Small intestine (tissue), 7 donors: ENCODE data around the gene CD36. TPM values are rescaled to one million over a fixed set of nuclear protein-coding genes. Genes with fewer than 3 reads are reported as not detected.

Source experiments
- DNase-seq, 2 donors: peaks; one replicate each; pipeline versions ENCODE4 v3.0.0 to v3.0.0-alpha.2; 2013
- FAIRE-seq: peaks from 2 replicates; lab custom pipeline; 2012; peaks lifted over from hg19 to GRCh38; lab: Jason Lieb, UNC
- H3K27ac ChIP-seq, 3 donors: one replicate each; pipeline ENCODE4 v1.5.1; 2013; ENCODE audit warnings: low read length in 2 of 3, mild to moderate bottlenecking in 2 of 3, control low read depth in 1 of 3, inconsistent platforms in 1 of 3, low read depth in 1 of 3, moderate library complexity in 1 of 3
- H3K27me3 ChIP-seq, 3 donors: one replicate each; pipeline ENCODE4 v1.6.1; 2013; ENCODE audit warnings: low read length in 3 of 3, inconsistent platforms in 1 of 3; ENCODE audit not compliant: control insufficient read depth in 3 of 3, insufficient read depth in 3 of 3
- H3K36me3 ChIP-seq, 3 donors: one replicate each; pipeline ENCODE4 v1.6.1; 2013; ENCODE audit warnings: low read length in 3 of 3, inconsistent platforms in 1 of 3, low read depth in 1 of 3, mild to moderate bottlenecking in 1 of 3, moderate library complexity in 1 of 3; ENCODE audit not compliant: control insufficient read depth in 3 of 3, insufficient read depth in 2 of 3
- H3K4me1 ChIP-seq, 3 donors: one replicate each; pipeline ENCODE4 v1.6.1; 2013; ENCODE audit warnings: low read length in 2 of 3, inconsistent platforms in 1 of 3, low read depth in 1 of 3, mild to moderate bottlenecking in 1 of 3, moderate library complexity in 1 of 3; ENCODE audit not compliant: control insufficient read depth in 3 of 3, insufficient read depth in 2 of 3
- H3K4me3 ChIP-seq, 3 donors: one replicate each; pipeline ENCODE4 v1.5.1; 2013; ENCODE audit warnings: low read length in 3 of 3, control low read depth in 1 of 3, inconsistent platforms in 1 of 3, low read depth in 1 of 3, mild to moderate bottlenecking in 1 of 3, moderate library complexity in 1 of 3
- H3K9me3 ChIP-seq, 2 donors: one replicate each; pipeline ENCODE4 v1.6.1; 2013; ENCODE audit warnings: low read depth in 1 of 2, low read length in 1 of 2; ENCODE audit not compliant: control insufficient read depth in 2 of 2, insufficient read depth in 1 of 2
- WGBS, 3 donors: extraction: QIAGEN DNeasy Blood & Tissue Kit; methylation state at CpG; one replicate each; pipeline ENCODE4 v1.1.7; 2013; 5-methylcytosine and 5-hydroxymethylcytosine counted together
- polyA plus RNA-seq, 4 donors: library from polyadenylated mRNA; stranded (reverse) in 3 of 4; unstranded in 1 of 4; fragments of 200-250 nt in 3 of 4; fragments of 120-200 nt in 1 of 4; gene quantifications; one replicate each; pipeline versions ENCODE4 v1.2.1 to v1.2.3, GENCODE V29; 2013
- donor health status: healthy with polysubstance abuse.
- donor health status: control.
- donor health status: control.
- donor health status: Bipolar disorder and iron deficiency.
- donor health status: healthy.

The CD36 gene
- polyA plus RNA-seq, 4 donors, result 27.3 to 55.4 (median 42.6) TPM

GRCh38 chr7:80675090-80675489 is 36.6 kb downstream of the CD36 start:
- H3K27me3 ChIP-seq, result no peaks in the 10 kb centered on the region
- peaks cover 0 to 13% (median under 1%) of the 10 kb centered on the region in 3 donors for H3K4me1 ChIP-seq
- DNase-seq, result no peak
- H3K36me3 ChIP-seq, result peaks cover 0 to 2% (median 0%) of the 10 kb centered on the region in 3 donors
- FAIRE-seq, result no peak
- no peak overlapping the region for H3K27ac ChIP-seq
- 79 to 92% (median 89%) methylated on average over 1 of the region's 1 CpG for WGBS, 3 donors
- no peak overlapping the region for H3K4me3 ChIP-seq
- H3K9me3 ChIP-seq, result no peaks in the 10 kb centered on the region

GRCh38 chr7:80676404-80676803 is 38.0 kb downstream of the CD36 start:
- FAIRE-seq (no peak), DNase-seq (no peak)
- 88 to 98% (median 93%) methylated on average over 2 of the region's 2 CpGs for WGBS, 3 donors
- H3K27me3 ChIP-seq, result no peaks in the 10 kb centered on the region
- no peak overlapping the region for H3K4me3 ChIP-seq
- peaks cover 0 to 13% (median 4%) of the 10 kb centered on the region in 3 donors for H3K4me1 ChIP-seq
- H3K27ac ChIP-seq, result no peak overlapping the region
- H3K9me3 ChIP-seq, result no peaks in the 10 kb centered on the region
- peaks cover 0 to 2% (median 0%) of the 10 kb centered on the region in 3 donors for H3K36me3 ChIP-seq

- H3K36me3 ChIP-seq, result peaks cover 0 to 2% (median 0%) of the 10 kb centered on the region in 3 donors
- peak in 1 of 2 donors; percentile 25 for DNase-seq
- H3K9me3 ChIP-seq, result no peaks in the 10 kb centered on the region
- no peak overlapping the region for H3K27ac ChIP-seq
- H3K4me1 ChIP-seq, result peaks cover 0 to 13% (median 4%) of the 10 kb centered on the region in 3 donors
- H3K4me3 ChIP-seq, result no peak overlapping the region
- no peaks in the 10 kb centered on the region for H3K27me3 ChIP-seq
- WGBS, 3 donors, result 85 to 95% (median 86%) methylated on average over 1 of the region's 1 CpG
- FAIRE-seq, result no peak
Observed at GRCh38 chr7:80677629-80678028, 39.2 kb downstream of the CD36 start.

DNA sequence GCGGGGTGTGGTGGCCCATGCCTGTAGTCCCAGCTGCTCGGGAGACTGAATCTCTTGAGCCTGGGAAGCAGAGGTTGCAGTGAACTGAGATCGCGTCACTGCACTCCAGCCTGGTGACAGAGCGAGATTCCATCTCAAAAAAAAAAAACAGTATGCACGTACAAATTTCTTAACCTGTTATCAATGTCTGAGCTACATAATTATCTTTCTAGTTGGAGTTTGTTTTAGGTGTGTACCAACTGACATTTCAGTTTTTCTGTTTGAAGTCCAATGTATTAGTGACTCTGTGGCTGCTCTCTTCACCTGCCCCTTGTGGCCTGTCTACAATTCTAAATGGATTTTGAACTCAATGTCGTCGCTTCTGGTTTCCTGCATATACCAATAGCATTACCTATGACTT is 40.3 kb downstream of the CD36 start:
- FAIRE-seq (no peak), DNase-seq (peak; percentile 84 to 93)
- 16 to 69% (median 34%) methylated on average over 8 of the region's 8 CpGs for WGBS, 3 donors

GRCh38 chr7:80679921-80680907 is 41.8 kb downstream of the CD36 start:
- no peaks in the 10 kb centered on the region for H3K9me3 ChIP-seq
- no peak overlapping the region for H3K4me3 ChIP-seq
- H3K27ac ChIP-seq, result peak overlapping the region in 2 of 3 donors; percentile 8 to 54
- DNase-seq (peak; percentile 17 to 41), FAIRE-seq (no peak)
- no peaks in the 10 kb centered on the region for H3K27me3 ChIP-seq
- peaks cover 0 to 2% (median 0%) of the 10 kb centered on the region in 3 donors for H3K36me3 ChIP-seq
- WGBS, 3 donors, result 62 to 71% (median 68%) methylated on average over 10 of the region's 10 CpGs
- peaks cover 0 to 13% (median 4%) of the 10 kb centered on the region in 3 donors for H3K4me1 ChIP-seq

More for the DNA sequence above, 40.3 kb downstream of the CD36 start:
- Histone ChIP-seq H3K27ac (peak overlapping the region in 2 of 3 donors; percentile 55 to 73), H3K4me3 (no peak overlapping the region), H3K4me1 (peaks cover 0 to 13% (median 4%) of the 10 kb centered on the region in 3 donors), H3K36me3 (peaks cover 0 to 2% (median 0%) of the 10 kb centered on the region in 3 donors), H3K9me3 (no peaks in the 10 kb centered on the region), H3K27me3 (no peaks in the 10 kb centered on the region)

DNA sequence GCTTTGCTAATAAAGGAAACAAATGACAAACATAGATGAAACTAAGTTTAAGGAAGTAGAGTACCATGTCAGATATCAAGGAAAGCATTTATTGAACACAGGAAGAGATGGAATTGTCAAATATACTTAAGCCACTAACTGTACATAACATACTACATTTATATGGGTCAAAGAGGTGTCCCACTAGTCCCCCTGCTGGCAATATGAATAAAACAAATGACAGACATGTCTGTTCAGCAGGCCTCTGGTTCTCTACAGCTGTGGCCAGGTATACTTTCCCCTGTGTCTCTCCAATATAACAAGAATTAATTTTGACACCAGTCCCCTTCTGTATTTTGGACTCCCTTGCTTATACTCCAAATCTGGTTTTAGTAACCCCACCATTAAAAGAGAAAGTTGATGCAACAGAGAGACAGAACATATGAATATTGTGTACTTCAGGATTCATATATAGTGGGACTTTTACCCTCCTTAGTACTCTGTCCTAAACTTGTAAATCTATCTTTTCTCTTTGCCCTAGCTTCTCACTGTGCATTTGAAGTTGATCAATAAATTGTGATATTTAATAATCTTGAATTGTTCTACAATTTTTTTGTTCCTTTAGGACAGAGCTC is 42.9 kb downstream of the CD36 start:
- Histone ChIP-seq H3K36me3 (no peaks in the 10 kb centered on the region), H3K9me3 (no peaks in the 10 kb centered on the region), H3K27ac (no peak overlapping the region), H3K27me3 (no peaks in the 10 kb centered on the region), H3K4me3 (no peak overlapping the region), H3K4me1 (peaks cover 0 to 13% (median 4%) of the 10 kb centered on the region in 3 donors)
- FAIRE-seq, result no peak
- peak; percentile 52 to 54 for DNase-seq

DNA sequence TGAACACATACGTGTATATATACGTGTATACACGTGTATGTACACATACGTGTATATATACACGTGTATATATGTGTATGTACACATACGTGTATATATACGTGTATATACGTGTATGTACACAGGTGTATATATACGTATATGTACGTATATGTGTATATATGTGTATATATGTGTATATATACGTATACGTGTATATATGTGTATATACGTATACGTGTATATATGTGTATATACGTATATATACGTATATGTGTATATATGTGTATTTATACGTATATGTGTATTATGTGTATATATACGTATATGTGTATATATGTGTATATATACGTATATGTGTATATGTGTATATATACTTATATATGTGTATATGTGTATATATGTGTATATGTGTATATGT is 44.3 kb downstream of the CD36 start:
- no peaks in the 10 kb centered on the region for H3K36me3 ChIP-seq
- no peaks in the 10 kb centered on the region for H3K27me3 ChIP-seq
- WGBS, 3 donors, result 91 to 96% (median 92%) methylated on average over 19 of the region's 19 CpGs
- peaks cover 0 to 13% (median 4%) of the 10 kb centered on the region in 3 donors for H3K4me1 ChIP-seq
- H3K9me3 ChIP-seq, result no peaks in the 10 kb centered on the region
- no peak for DNase-seq
- FAIRE-seq, result no peak
- H3K27ac ChIP-seq, result no peak overlapping the region
- H3K4me3 ChIP-seq, result no peak overlapping the region

- 91 to 96% (median 95%) methylated on average over 2 of the region's 2 CpGs for WGBS, 3 donors
- H3K36me3 ChIP-seq, result no peaks in the 10 kb centered on the region
- H3K27me3 ChIP-seq, result no peaks in the 10 kb centered on the region
- FAIRE-seq, result no peak
- no peak overlapping the region for H3K4me3 ChIP-seq
- peaks cover 0 to 6% of the 10 kb centered on the region in 2 donors for H3K9me3 ChIP-seq
- no peaks in the 10 kb centered on the region for H3K4me1 ChIP-seq
- DNase-seq, result no peak
- no peak overlapping the region for H3K27ac ChIP-seq
Observed at GRCh38 chr7:80686576-80686975, 48.1 kb downstream of the CD36 start.
